HG03108 (cell line): Measurements from ENCODE around the gene ARHGAP26.

Experiments
- ATAC-seq: cut with Tn5 transposase; IDR thresholded peaks from one replicate; pipeline ENCODE4 v1.9.1; 2021; ENCODE audit warnings: moderate library complexity; ENCODE audit not compliant: unreplicated experiment

Gene ARHGAP26

DNA sequence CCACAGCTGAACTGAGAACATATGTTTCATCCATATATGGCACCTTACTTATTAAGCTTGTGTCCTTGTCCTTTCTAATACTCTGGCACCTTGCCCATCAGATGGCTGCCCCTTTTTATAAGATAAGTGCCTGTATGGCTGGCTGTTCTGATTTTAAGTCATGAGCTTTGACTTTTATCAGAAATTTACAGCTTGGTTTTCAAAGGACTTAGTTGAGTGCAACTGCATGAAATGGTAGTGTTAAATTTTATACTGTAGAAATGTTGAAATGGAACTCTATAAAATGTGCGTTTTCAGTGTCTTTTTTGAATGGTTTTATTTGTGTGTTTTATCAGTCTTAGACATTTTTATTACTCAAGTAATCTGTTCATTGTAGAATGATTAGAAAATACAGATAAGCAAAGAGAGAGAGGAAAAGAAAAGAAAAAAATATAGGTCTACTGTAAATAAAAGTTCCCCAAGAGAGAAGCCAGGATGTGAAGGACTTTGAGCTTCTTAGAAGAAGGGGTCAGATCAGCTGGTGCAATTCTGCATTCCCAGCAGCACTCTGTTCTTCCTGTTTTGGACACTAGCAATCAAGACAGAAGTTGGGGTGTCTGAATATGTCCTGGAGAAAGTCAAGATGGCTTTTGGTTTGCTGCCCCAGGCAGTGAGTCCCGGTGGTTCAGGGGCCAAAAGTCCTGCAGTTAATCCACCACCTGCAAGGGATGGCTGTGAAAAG is 38.9 kb downstream of the ARHGAP26 start:
- ATAC-seq: no peak

GRCh38 chr5:142810081-142810480 is 39.9 kb downstream of the ARHGAP26 start:
- no peak for ATAC-seq

GRCh38 chr5:142810743-142811290 is 40.6 kb downstream of the ARHGAP26 start:
- ATAC-seq: no peak

DNA sequence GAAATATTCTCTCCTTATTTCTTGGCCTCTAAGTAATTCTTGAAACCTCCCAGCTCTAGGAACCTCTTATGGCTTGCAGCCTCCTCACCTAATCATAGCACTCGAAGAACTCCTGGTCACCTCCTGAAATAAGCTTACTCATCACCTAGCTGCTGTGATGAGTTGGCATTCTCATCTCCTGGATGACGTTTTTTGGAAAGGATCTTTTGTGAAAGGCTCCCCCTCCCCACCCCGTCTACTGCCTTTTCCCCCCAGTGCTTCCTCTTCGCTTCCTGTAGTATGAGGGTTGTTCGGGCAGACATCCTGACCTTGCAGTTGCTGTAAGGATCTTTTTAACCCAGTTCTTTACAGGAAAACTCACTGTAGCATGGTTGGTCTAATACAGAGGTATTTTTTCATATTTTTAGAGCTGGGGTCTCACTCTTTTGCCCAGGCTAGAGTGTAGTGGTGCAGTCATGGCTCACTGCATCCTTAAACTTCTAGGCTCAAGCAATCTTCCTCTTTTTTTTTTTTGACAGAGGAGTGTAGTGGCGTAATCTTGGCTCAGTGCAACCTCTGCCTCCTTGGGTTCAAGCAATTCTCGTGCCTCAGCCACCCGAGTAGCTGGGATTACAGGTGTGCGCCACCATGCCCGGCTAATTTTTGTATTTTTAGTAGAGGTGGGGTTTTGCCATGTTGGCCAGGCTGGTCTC is 41.8 kb downstream of the ARHGAP26 start:
- no peak for ATAC-seq

GRCh38 chr5:142813220-142813619 is 43.0 kb downstream of the ARHGAP26 start:
- no peak for ATAC-seq

- ATAC-seq: no peak
Observed at GRCh38 chr5:142814122-142814521, 43.9 kb downstream of the ARHGAP26 start.

DNA sequence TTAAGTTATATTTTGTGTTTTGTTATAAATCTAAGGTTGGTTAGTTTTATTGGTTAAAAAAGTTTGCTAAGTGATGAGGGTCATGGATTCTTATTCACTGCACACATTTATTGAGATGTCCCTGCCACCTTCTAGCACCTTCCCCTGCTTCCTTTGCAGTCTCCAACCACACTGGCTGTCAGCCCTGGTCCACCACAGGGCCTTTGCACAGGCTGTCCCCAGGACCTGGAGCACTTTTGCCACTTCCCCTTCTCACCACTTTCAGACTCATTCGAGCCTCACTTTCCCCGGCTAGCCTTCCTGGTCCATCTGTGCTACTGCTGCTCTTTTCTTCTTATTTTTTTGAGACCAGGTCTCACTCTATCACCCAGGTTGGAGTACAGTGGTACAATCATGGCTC is 45.3 kb downstream of the ARHGAP26 start:
- no peak for ATAC-seq

DNA sequence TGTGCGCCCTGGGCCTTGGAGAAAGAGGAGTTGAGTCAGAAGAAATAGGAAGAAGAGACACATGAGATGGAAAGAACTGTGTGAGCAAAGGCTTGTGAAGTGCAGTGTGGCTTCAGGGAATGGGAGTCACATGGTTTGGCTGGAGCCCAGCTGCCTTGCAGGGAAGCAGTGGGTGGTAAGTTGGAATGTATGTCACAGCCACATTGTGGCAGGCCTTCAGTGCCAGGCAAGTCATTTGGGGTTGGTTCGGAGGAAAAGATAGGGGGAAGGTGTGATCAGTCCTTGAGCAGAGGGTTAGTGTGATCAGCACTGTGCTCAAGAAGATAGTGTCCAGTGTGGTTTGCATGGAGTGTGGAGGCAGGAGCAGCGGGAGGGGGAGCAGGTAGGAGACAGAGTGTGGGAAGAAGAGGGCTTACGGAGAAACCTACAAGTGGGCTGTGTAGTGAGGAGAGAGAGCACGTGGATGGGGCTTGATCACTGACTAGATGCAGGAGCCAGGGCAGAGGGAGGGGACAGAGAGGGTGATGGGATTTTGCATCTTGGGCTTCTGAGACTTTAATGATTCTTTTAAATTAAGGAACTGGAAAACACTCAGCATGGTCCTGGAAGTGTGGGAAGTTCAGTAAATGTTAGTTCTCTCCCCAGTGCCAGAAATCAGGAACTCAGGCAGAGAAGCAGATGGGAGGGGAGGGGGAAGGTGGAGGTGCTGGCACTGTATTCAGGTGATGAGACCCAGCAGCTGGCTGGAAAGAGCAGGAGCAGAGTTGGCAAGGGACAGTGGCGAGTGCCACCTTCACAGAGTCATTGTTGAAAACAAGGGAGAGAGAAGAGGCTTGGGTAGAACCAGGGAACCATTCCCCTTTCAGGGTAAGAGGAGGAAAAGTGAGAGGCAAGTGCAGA is 46.6 kb downstream of the ARHGAP26 start:
- no peak for ATAC-seq

- ATAC-seq: no peak
Observed at GRCh38 chr5:142817949-142818431, 47.8 kb downstream of the ARHGAP26 start.

DNA sequence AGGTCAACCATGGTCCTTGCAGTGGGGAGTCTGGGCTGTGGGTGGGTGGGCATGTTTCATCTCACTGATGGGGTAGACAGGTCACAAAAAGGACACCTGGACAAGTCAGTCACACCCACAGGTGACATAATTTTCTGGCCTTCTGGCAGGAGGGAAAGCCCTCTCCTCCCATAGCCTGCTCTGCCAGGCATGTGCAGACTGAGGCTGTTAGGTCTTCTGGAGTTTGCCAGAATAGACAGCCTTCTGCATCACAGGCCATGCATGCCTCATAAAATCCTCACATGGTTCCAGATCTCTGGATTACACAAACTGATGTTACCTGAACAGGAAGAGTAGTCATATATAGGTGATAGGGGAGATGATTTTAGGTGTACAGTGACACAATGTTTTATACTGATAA is 49.1 kb downstream of the ARHGAP26 start:
- no peak for ATAC-seq

GRCh38 chr5:142819825-142820224 is 49.6 kb downstream of the ARHGAP26 start:
- ATAC-seq: no peak

- ATAC-seq: no peak
Observed at GRCh38 chr5:142820447-142820846, 50.3 kb downstream of the ARHGAP26 start.

DNA sequence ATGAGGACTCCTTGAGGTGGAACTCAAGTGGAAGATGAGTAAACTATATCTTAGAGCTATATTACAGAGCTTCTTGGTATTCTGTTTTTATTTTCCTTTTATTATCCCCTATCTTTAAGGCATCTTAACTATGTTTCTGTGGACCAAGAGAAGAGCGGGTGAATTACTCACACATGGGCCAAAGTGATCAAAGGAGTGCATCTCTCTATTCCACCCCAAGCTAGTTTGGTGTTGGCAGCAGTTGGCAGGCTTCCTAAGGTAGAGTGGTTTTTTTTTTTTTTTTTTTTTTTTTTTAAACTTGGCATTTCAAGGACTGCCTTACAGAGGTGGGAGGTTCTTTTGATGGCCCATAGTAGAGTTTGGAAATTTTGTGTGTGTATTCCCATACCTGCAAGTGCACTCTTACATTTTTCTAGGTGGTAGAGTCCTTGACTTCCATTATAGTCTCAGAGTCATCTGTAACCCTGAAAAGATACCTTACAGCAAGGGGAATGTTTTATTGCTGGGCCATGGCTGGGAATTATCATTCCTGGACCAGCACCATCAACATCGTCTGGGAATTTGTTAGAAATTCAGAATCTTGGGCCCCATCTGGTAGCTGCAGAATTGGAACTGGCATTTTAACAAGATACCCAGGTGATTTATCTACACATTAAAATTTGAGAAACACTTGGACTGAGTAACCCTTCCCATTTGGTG is 51.0 kb downstream of the ARHGAP26 start:
- no peak for ATAC-seq

- peak; percentile 63 for ATAC-seq
Observed at GRCh38 chr5:142821733-142822487, 51.7 kb downstream of the ARHGAP26 start.

DNA sequence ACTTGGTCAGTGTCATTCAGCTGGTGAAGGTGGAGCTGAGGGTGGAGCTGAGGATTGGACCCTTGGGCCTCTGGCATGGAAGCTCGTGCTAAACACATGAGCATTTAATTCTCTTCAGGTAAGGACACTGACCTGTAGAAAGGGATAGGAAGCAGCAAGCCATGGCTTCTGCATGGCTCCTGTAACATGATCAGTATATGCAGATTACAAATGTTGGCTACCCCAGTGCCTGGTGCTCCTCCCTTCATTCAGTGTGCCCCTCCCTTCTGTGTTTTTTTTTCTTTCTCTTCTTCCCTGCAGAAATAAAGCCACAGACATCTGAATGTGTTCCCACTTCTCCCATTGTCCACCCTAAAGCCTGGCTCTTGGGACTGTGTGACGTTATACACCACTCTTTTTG is 52.9 kb downstream of the ARHGAP26 start:
- ATAC-seq: no peak

DNA sequence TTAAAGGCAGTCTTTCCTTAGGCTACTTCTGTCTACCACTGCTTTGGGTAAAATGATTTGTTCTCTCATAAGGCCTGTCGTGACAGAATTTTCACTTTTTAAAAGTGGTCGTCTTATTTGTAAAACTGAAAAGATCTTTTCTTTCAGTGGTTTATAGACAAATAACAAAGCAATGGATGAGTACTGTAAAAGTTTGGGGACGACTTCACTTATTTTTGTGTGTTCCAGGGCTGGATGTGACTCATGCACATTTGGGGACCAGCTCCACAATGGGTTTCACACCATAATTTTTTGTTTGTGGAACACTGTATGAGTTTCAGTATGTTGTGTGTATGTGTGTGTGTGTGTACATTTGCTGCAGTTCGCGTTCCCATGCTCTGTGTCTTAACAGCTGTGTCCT is 53.6 kb downstream of the ARHGAP26 start:
- no peak for ATAC-seq

GRCh38 chr5:142824391-142824790 is 54.2 kb downstream of the ARHGAP26 start:
- no peak for ATAC-seq

GRCh38 chr5:142825378-142826089 is 55.4 kb downstream of the ARHGAP26 start:
- no peak for ATAC-seq

DNA sequence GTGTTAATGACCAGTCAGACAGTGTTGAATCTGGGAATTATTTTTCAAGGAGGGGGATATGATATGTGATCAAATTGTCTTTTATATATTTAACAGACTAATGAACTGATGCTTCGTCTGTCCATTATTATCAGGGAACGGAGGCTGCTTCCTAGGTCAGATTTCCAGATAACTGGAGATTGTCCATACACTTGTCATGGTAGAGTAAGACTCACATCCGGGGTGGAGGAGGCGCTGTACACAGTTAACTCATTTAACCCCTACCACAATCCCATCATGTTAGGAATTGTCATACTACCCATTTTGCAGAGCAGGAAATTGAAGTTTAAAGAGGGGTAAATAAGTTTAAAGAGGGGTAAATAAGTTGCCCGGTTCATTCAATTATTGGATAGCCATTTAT is 55.9 kb downstream of the ARHGAP26 start:
- ATAC-seq: no peak
